Neural cell (in vitro differentiated cells): ENCODE data around the gene C19orf44. TPM values are rescaled to one million over a fixed set of nuclear protein-coding genes. Genes with fewer than 3 reads are reported as not detected.

ENCODE experiments used
- H2AFZ ChIP-seq: fragments of 200-600, 300-800 bp; sonication (generic), shearing (Covaris generic); 2 replicates; pipeline ENCODE4 v1.6.0; 2014; ENCODE audit warnings: low read depth, mild to moderate bottlenecking, antibody characterized with exemption, low read length, moderate library complexity
- H3F3A ChIP-seq: fragments of 200-600 bp; shearing (Covaris generic); 2 replicates; pipeline ENCODE4 v1.6.1; 2016; ENCODE audit warnings: mild to moderate bottlenecking, moderate library complexity, mixed read lengths, antibody characterized with exemption, low read length; ENCODE audit not compliant: insufficient read depth, poor library complexity, severe bottlenecking
- H3K27ac ChIP-seq: fragments of 200-600, 300-800 bp; sonication (generic), shearing (Covaris generic); 2 replicates; pipeline ENCODE4 v1.5.1; 2014; ENCODE audit warnings: mild to moderate bottlenecking, low read length, moderate library complexity
- H3K27me3 ChIP-seq: fragments of 300-800, 200-600 bp; sonication (generic), shearing (Covaris generic); 2 replicates; pipeline ENCODE4 v1.6.0; 2014; ENCODE audit warnings: mild to moderate bottlenecking, low read depth, low read length, moderate library complexity; ENCODE audit not compliant: insufficient read depth
- H3K36me3 ChIP-seq: fragments of 300-800, 200-600 bp; sonication (generic), shearing (Covaris generic); 2 replicates; pipeline ENCODE4 v1.5.1; 2014; ENCODE audit warnings: mild to moderate bottlenecking, antibody characterized with exemption, low read length, moderate library complexity; ENCODE audit not compliant: insufficient read depth
- H3K4me2 ChIP-seq: fragments of 300-800, 200-600 bp; sonication (generic), shearing (Covaris generic); 2 replicates; pipeline ENCODE4 v1.6.0; 2014; ENCODE audit warnings: mild to moderate bottlenecking, low read length
- H3K4me3 ChIP-seq: fragments of 300-800, 200-600 bp; sonication (generic), shearing (Covaris generic); 2 replicates; pipeline ENCODE4 v1.5.1; 2014; ENCODE audit warnings: mild to moderate bottlenecking, low read length, moderate library complexity
- H3K79me2 ChIP-seq: fragments of 200-600 bp; shearing (Covaris generic); replicated peaks from 2 replicates; pipeline ENCODE4 v1.6.0; 2014; ENCODE audit warnings: mild to moderate bottlenecking, low read length, moderate library complexity; ENCODE audit not compliant: insufficient read depth
- H3K9ac ChIP-seq: fragments of 300-800, 200-600 bp; sonication (generic), shearing (Covaris generic); 2 replicates; pipeline ENCODE4 v1.6.1; 2016; ENCODE audit warnings: mild to moderate bottlenecking, low read length, mixed read lengths
- H3K9me2 ChIP-seq: fragments of 200-600 bp; shearing (Covaris generic); 2 replicates; pipeline ENCODE4 v1.6.1; 2016; ENCODE audit warnings: mild to moderate bottlenecking, low read length, mixed read lengths; ENCODE audit not compliant: insufficient read depth
- H3K9me3 ChIP-seq: fragments of 200-600, 300-800 bp; sonication (generic), shearing (Covaris generic); 2 replicates; pipeline ENCODE4 v1.6.1; 2016; ENCODE audit warnings: mild to moderate bottlenecking, mixed run types, low read length, moderate library complexity, mixed read lengths
- H4K20me1 ChIP-seq: fragments of 200-600 bp; shearing (Covaris generic); 2 replicates; pipeline ENCODE4 v1.6.1; 2016; ENCODE audit warnings: mild to moderate bottlenecking, mixed run types; ENCODE audit not compliant: insufficient read depth
- CTCF ChIP-seq: fragments of 450-650 bp; IDR thresholded peaks from 2 replicates; pipeline ENCODE4 v1.5.1; 2014; ENCODE audit warnings: antibody characterized with exemption, mild to moderate bottlenecking, moderate library complexity; ENCODE audit not compliant: poor library complexity, severe bottlenecking
- EP300 ChIP-seq: fragments of 450-650 bp; conservative IDR thresholded peaks from 2 replicates; pipeline ENCODE4 v1.6.1; 2014; ENCODE audit warnings: antibody characterized with exemption, mild to moderate bottlenecking, moderate library complexity; ENCODE audit not compliant: poor library complexity, severe bottlenecking
- EZH2 ChIP-seq: fragments of 200-600, 300-800 bp; shearing (Covaris generic), sonication (generic); IDR thresholded peaks from 2 replicates; pipeline ENCODE4 v1.6.1; 2014; ENCODE audit warnings: antibody characterized with exemption, low read length, borderline replicate concordance, mild to moderate bottlenecking; ENCODE audit not compliant: insufficient read depth, poor library complexity, severe bottlenecking
- MXI1 ChIP-seq: fragments of 450-650 bp; conservative IDR thresholded peaks from 2 replicates; pipeline ENCODE4 v1.6.1; 2014; ENCODE audit warnings: antibody characterized with exemption, mild to moderate bottlenecking; ENCODE audit not compliant: poor library complexity, severe bottlenecking
- POLR2AphosphoS5 ChIP-seq: IDR thresholded peaks from 2 replicates; pipeline ENCODE4 v1.6.1; 2012
- RAD21 ChIP-seq: fragments of 450-650 bp; conservative IDR thresholded peaks from 2 replicates; pipeline ENCODE4 v1.6.1; 2014; ENCODE audit warnings: antibody characterized with exemption, mild to moderate bottlenecking, moderate library complexity
- REST ChIP-seq: IDR thresholded peaks from 2 replicates; pipeline ENCODE4 v1.6.1; 2012; ENCODE audit warnings: borderline replicate concordance
- SMC3 ChIP-seq: fragments of 450-650 bp; conservative IDR thresholded peaks from 2 replicates; pipeline ENCODE4 v1.6.1; 2014; ENCODE audit warnings: antibody characterized with exemption, mild to moderate bottlenecking, moderate library complexity; ENCODE audit not compliant: poor library complexity
- TAF1 ChIP-seq: IDR thresholded peaks from 2 replicates; pipeline ENCODE4 v1.6.1; 2012; ENCODE audit warnings: low read depth
- polyA plus RNA-seq: library from polyadenylated mRNA; depleted of rRNA; stranded (reverse); fragments of >200 nt; gene quantifications from 2 replicates; pipeline ENCODE4 v1.2.3, GENCODE V29; 2014

Gene C19orf44
- polyA plus RNA-seq, 1 donor from 2014 or later, result 9.9 TPM

DNA sequence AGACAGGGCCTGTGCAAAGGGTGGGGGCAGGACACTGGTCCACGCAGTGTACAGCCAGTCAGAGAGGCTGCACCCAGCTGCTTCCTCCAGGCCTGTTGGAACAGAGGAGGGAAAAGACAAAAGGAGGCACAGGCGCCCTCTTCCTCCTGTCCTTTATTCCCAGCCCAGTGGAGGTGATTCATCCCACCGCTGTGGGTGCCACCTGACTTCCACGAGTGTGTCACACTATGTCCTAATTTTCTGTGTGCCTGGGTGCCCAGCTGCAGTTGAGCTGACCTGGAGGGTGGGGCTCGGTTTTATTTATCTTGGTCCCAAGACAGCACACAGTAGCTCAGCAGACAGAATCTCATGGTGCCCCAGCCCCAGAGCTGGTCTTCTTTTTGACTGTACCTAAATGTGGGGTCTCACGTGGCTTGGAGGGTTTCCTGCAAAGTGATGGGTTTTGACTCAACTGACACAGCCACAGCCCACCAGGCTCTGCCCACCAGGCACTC is 33.4 kb upstream of the C19orf44 start:
- Histone ChIP-seq H3K9me2 (no peaks in the 10 kb centered on the region), H3K79me2 (peaks cover 80% of the 10 kb centered on the region), H3K9ac (no peak overlapping the region)

GRCh38 chr19:16463341-16463990 is 32.7 kb upstream of the C19orf44 start:
- Histone ChIP-seq H3K4me3 (no peak overlapping the region), H3K27me3 (no peaks in the 10 kb centered on the region), H3K9ac (no peak overlapping the region), H3K9me3 (no peaks in the 10 kb centered on the region), H3K79me2 (peaks cover 80% of the 10 kb centered on the region), H4K20me1 (peaks cover 35% of the 10 kb centered on the region), H3K27ac (no peak overlapping the region), H3K4me2 (no peak overlapping the region), H3K36me3 (no peaks in the 10 kb centered on the region), H3F3A (no peaks in the 10 kb centered on the region), H3K9me2 (no peaks in the 10 kb centered on the region), H2AFZ (no peak overlapping the region)
- TF ChIP-seq SMC3, result no peak
- no peak for TF ChIP-seq RAD21
- no peak for TF ChIP-seq EZH2
- no peak for TF ChIP-seq REST

More for the DNA sequence above, 33.4 kb upstream of the C19orf44 start:
- Histone ChIP-seq H3K9me3 (no peaks in the 10 kb centered on the region), H3F3A (no peaks in the 10 kb centered on the region), H3K4me2 (no peak overlapping the region), H3K4me3 (no peak overlapping the region), H3K27me3 (no peaks in the 10 kb centered on the region), H3K36me3 (no peaks in the 10 kb centered on the region), H2AFZ (no peak overlapping the region), H4K20me1 (peaks cover 32% of the 10 kb centered on the region), H3K27ac (no peak overlapping the region)
- TF ChIP-seq CTCF, result no peak
- no peak for TF ChIP-seq REST
- TF ChIP-seq TAF1, result no peak
- TF ChIP-seq RAD21, result no peak
- TF ChIP-seq SMC3, result no peak
- no peak for TF ChIP-seq POLR2AphosphoS5
- no peak for TF ChIP-seq EP300
- no peak for TF ChIP-seq MXI1
- TF ChIP-seq EZH2, result no peak
